ENCODE data around the gene PRM1.

DNA sequence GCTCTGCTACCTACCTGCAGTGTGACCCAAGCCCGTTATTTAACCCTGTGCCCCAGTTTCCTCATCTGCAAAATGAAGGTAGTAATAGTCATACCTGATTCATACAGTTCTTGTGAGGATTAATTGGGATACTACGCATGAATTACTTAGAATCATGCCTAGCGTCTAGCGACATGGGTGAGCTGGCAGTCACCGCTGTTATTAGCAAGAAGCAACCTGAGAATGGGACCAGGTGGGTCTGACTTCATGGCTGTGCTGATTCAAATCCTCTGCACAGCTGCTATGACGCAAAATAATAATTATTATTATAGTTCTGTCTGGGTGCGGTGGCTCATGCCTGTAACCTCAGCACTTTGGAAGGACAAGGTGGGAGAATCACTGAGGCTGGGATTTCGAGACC, 33.0 kb downstream of the PRM1 start:
- TF ChIP-seq CTCF (IDR thresholded peaks at IDR 0.05; ENCODE audit: low read depth, low read length, poor library complexity, severe bottlenecking) (no peak), EZH2phosphoT487 (IDR thresholded peaks at IDR 0.05; ENCODE audit: borderline replicate concordance, low read length) (no peak)

All from DOHH2 (cell line).